Caco-2 (cell line): ENCODE data around the gene STXBP1. TPM values are rescaled to one million over a fixed set of nuclear protein-coding genes. Genes with fewer than 3 reads are reported as not detected.

Experiments used
- BruUV-seq: library from RNA; stranded (reverse); fragments of 400-500 nt; replicated peaks from 2 replicates; lab custom pipeline; 2021; lab: Mats Ljungman, UMichigan
- CTCF ChIA-PET: fragments of 300-600 bp; sonication (Branson Sonifier 250); formaldehyde crosslinking; loops from one replicate; lab custom pipeline; 2022; ENCODE audit warnings: antibody characterized with exemption; lab: Charles Lee
- POLR2A ChIA-PET: fragments of 300-600 bp; sonication (Branson Sonifier 250); formaldehyde crosslinking; loops from one replicate; lab custom pipeline; 2022; ENCODE audit warnings: antibody characterized with exemption; lab: Charles Lee
- DNase-seq, 2 experiments: peaks; one replicate each; pipeline versions ENCODE4 v3.0.0 to v3.0.0-alpha.2; 2020 to 2022
- H3K27me3 ChIP-seq: replicated peaks from 2 replicates; pipeline ENCODE4 v1.6.0; 2011; ENCODE audit warnings: low read length; ENCODE audit not compliant: control insufficient read depth, insufficient read depth
- H3K36me3 ChIP-seq: 2 replicates; pipeline ENCODE4 v1.5.1; 2011; ENCODE audit warnings: low read length; ENCODE audit not compliant: control insufficient read depth, insufficient read depth
- H3K4me1 ChIP-seq: fragments of 250-450 bp; sonication (Bioruptor Pico); 2 replicates; pipeline ENCODE4 v1.5.1; 2020; ENCODE audit warnings: mild to moderate bottlenecking
- H3K4me3 ChIP-seq: 2 replicates; pipeline ENCODE4 v1.5.1; 2011; ENCODE audit warnings: low read depth, mild to moderate bottlenecking, control low read depth, low read length
- H3K9me3 ChIP-seq: fragments of 250-450 bp; sonication (Bioruptor Pico); 2 replicates; pipeline ENCODE4 v1.5.1; 2020; ENCODE audit warnings: mild to moderate bottlenecking, moderate library complexity
- H3K27ac Mint-ChIP-seq: one replicate; pipeline ENCODE4 v1.8.0; 2022; ENCODE audit warnings: mixed read lengths; ENCODE audit not compliant: unreplicated experiment
- H3K27me3 Mint-ChIP-seq: one replicate; pipeline ENCODE4 v1.8.0; 2022; ENCODE audit warnings: mixed read lengths; ENCODE audit not compliant: insufficient read depth, unreplicated experiment
- H3K36me3 Mint-ChIP-seq: one replicate; pipeline ENCODE4 v1.8.0; 2022; ENCODE audit warnings: mild to moderate bottlenecking, mixed read lengths; ENCODE audit not compliant: insufficient read depth, unreplicated experiment
- H3K4me1 Mint-ChIP-seq: one replicate; pipeline ENCODE4 v1.8.0; 2022; ENCODE audit warnings: low read depth, mixed read lengths; ENCODE audit not compliant: unreplicated experiment
- H3K4me3 Mint-ChIP-seq: one replicate; pipeline ENCODE4 v1.8.0; 2022; ENCODE audit warnings: mild to moderate bottlenecking, moderate library complexity, mixed read lengths; ENCODE audit not compliant: unreplicated experiment
- H3K9me3 Mint-ChIP-seq: one replicate; pipeline ENCODE4 v1.8.0; 2022; ENCODE audit warnings: mixed read lengths; ENCODE audit not compliant: unreplicated experiment
- CTCF ChIP-seq, 2 experiments: fragments of 200-600 bp in 1 of 2; IDR thresholded peaks; 1 replicate in 1 of 2; 2 replicates in 1 of 2; pipeline versions ENCODE4 v1.5.1 to v1.8.0; 2011 to 2022; ENCODE audit warnings: antibody characterized with exemption in 1 of 2, control low read depth in 1 of 2, inconsistent platforms in 1 of 2, low read depth in 1 of 2, low read length in 1 of 2, mild to moderate bottlenecking in 1 of 2, moderate library complexity in 1 of 2; ENCODE audit not compliant: insufficient read depth in 1 of 2, severe bottlenecking in 1 of 2, unreplicated experiment in 1 of 2
- intact Hi-C: fragments of 100-400 bp; cut with micrococcal nuclease; formaldehyde crosslinking; loops from one replicate; pipeline ENCODE4 v1.10.0; 2022; ENCODE audit not compliant: unreplicated experiment
- total RNA-seq: library from RNA; stranded (reverse); gene quantifications from 2 replicates; pipeline ENCODE4 v1.2.3, GENCODE V29; 2022

Gene STXBP1
- total RNA-seq, 1 experiment from 2014 or later: 5.5 TPM

- no peaks in the 10 kb centered on the region for H3K9me3 Mint-ChIP-seq
- H3K36me3 ChIP-seq: no peaks in the 10 kb centered on the region
- intact Hi-C loops: no loop called here
- H3K4me3 ChIP-seq: peak overlapping the region; percentile 42
- peaks cover 10% of the 10 kb centered on the region; the same call in 1 of the 2 replicates for H3K4me1 ChIP-seq
- H3K4me3 Mint-ChIP-seq: peak overlapping the region; percentile 92
- peaks cover 2% of the 10 kb centered on the region for H3K27me3 ChIP-seq
- H3K9me3 ChIP-seq: no peaks in the 10 kb centered on the region
- ChIA-PET CTCF (interaction anchor here (0.6 to 1.3 kb wide), 3 partner anchors 123 to 871 kb away, joined by 4 to 5 read pairs (median 4); partner anchors contain the start of genes CDK9 and TOR2A), POLR2A (interaction anchor here (0.5 kb wide), 1 partner anchor 96 kb away, joined by 4 read pairs; no protein-coding TSS in a partner anchor)
- TF ChIP-seq CTCF (IDR thresholded peaks at IDR 0.05; ENCODE audit: insufficient read depth in 1 of 2, low read depth in 1 of 2, low read length in 1 of 2, severe bottlenecking in 1 of 2, unreplicated experiment in 1 of 2): no peak
- peaks cover 17% of the 10 kb centered on the region for H3K36me3 Mint-ChIP-seq
- peaks cover 17% of the 10 kb centered on the region for H3K4me1 Mint-ChIP-seq
- no peak for DNase-seq
- H3K27me3 Mint-ChIP-seq: peaks cover 27% of the 10 kb centered on the region
- no peak overlapping the region for H3K27ac Mint-ChIP-seq
- BruUV-seq: no TSS peak
Observed at GRCh38 chr9:127611603-127611898, 526 bp upstream of the STXBP1 start.

- H3K4me1 Mint-ChIP-seq: peaks cover 10% of the 10 kb centered on the region
- ChIA-PET CTCF (interaction anchor here (0.8 kb wide), 1 partner anchor 122 kb away, joined by 3 read pairs; the partner anchor contains the start of gene TOR2A), POLR2A (no interaction called here)
- H3K27me3 Mint-ChIP-seq: peaks cover 27% of the 10 kb centered on the region
- H3K4me3 Mint-ChIP-seq: peak overlapping the region; percentile 92
- peak overlapping the region; percentile 55 for H3K4me3 ChIP-seq
- H3K36me3 ChIP-seq: no peaks in the 10 kb centered on the region
- BruUV-seq: no TSS peak
- peaks cover 2% of the 10 kb centered on the region for H3K27me3 ChIP-seq
- no peak for TF ChIP-seq CTCF (IDR thresholded peaks at IDR 0.05; ENCODE audit: insufficient read depth in 1 of 2, low read depth in 1 of 2, low read length in 1 of 2, severe bottlenecking in 1 of 2, unreplicated experiment in 1 of 2)
- H3K9me3 ChIP-seq: no peaks in the 10 kb centered on the region
- peak in 1 of 2 experiments; percentile 24 for DNase-seq
- H3K4me1 ChIP-seq: 0 out of 2 replicates have a peak, but pooled peaks cover 6% of the 10 kb centered on the region
- peaks cover 14% of the 10 kb centered on the region for H3K36me3 Mint-ChIP-seq
- intact Hi-C loops: no loop called here
- no peak overlapping the region for H3K27ac Mint-ChIP-seq
- no peaks in the 10 kb centered on the region for H3K9me3 Mint-ChIP-seq
Observed at GRCh38 chr9:127612939-127613582, 984 bp downstream of the STXBP1 start.

- Histone ChIP-seq H3K9me3 (no peaks in the 10 kb centered on the region), H3K4me1 (0 out of 2 replicates have a peak, but pooled peaks cover 6% of the 10 kb centered on the region), H3K4me3 (no peak overlapping the region), H3K36me3 (no peaks in the 10 kb centered on the region), H3K27me3 (peaks cover 2% of the 10 kb centered on the region)
- TF ChIP-seq CTCF (IDR thresholded peaks at IDR 0.05; ENCODE audit: insufficient read depth in 1 of 2, low read depth in 1 of 2, low read length in 1 of 2, severe bottlenecking in 1 of 2, unreplicated experiment in 1 of 2): no peak
- Mint-ChIP-seq H3K4me1 (peaks cover 10% of the 10 kb centered on the region), H3K27me3 (peaks cover 27% of the 10 kb centered on the region), H3K27ac (no peak overlapping the region), H3K4me3 (peak overlapping the region; percentile 92), H3K9me3 (no peaks in the 10 kb centered on the region), H3K36me3 (peaks cover 9% of the 10 kb centered on the region)
- ChIA-PET CTCF (interaction anchor here (0.8 kb wide), 1 partner anchor 121 kb away, joined by 3 read pairs; the partner anchor contains the start of gene TOR2A), POLR2A (no interaction called here)
- intact Hi-C loops: no loop called here
- BruUV-seq: TSS peak; percentile 66
- no peak for DNase-seq
Observed at GRCh38 chr9:127613583-127613954, 1.5 kb downstream of the STXBP1 start.
